H1 (cell line): ENCODE data around the gene HOXB9. TPM values are rescaled to one million over a fixed set of nuclear protein-coding genes. Genes with fewer than 3 reads are reported as not detected.

ENCODE experiments used
- BCL11A ChIP-seq, 2 experiments: IDR thresholded peaks; one replicate each; pipeline ENCODE4 v1.6.1; 2011; ENCODE audit warnings: low read depth in 2 of 2, low read length in 2 of 2, mild to moderate bottlenecking in 2 of 2
- EZH2 ChIP-seq: fragments of 200-600 bp; sonication (generic); IDR thresholded peaks from 2 replicates; pipeline ENCODE4 v1.7.1; 2012; ENCODE audit warnings: low read depth, mild to moderate bottlenecking, moderate library complexity, low read length, inconsistent platforms; ENCODE audit not compliant: severe bottlenecking
- GABPA ChIP-seq: IDR thresholded peaks from 2 replicates; pipeline ENCODE4 v1.6.1; 2011; ENCODE audit warnings: mild to moderate bottlenecking, low read length, moderate library complexity, borderline replicate concordance; ENCODE audit not compliant: insufficient read depth
- JUND ChIP-seq: IDR thresholded peaks from 2 replicates; pipeline ENCODE4 v1.6.1; 2011; ENCODE audit warnings: mild to moderate bottlenecking, improper control_type of control experiment, low read length
- PHF8 ChIP-seq: fragments of 200-600 bp; sonication (generic); conservative IDR thresholded peaks from 2 replicates; pipeline ENCODE4 v1.7.1; 2012; ENCODE audit warnings: low read depth, mild to moderate bottlenecking, inconsistent platforms, low read length, moderate library complexity
- RBBP5 ChIP-seq: IDR thresholded peaks from 2 replicates; pipeline ENCODE4 v1.7.1; 2012; ENCODE audit warnings: low read depth, mild to moderate bottlenecking, inconsistent platforms, low read length, moderate library complexity, borderline replicate concordance
- RNF2 ChIP-seq: fragments of 200-900, 300-1000 bp; sonication (generic); IDR thresholded peaks from 2 replicates; pipeline ENCODE4 v1.7.1; 2016; ENCODE audit warnings: borderline replicate concordance, low read depth, mild to moderate bottlenecking, antibody characterized with exemption, low read length; ENCODE audit not compliant: poor library complexity, severe bottlenecking; ENCODE audit errors: missing control alignments
- SUZ12 ChIP-seq: fragments of 200-600 bp; sonication (generic); IDR thresholded peaks from 2 replicates; pipeline ENCODE4 v1.6.1; 2012; ENCODE audit warnings: mild to moderate bottlenecking, inconsistent platforms, low read length, moderate library complexity, mixed read lengths
- TEAD4 ChIP-seq: IDR thresholded peaks from 2 replicates; pipeline ENCODE4 v1.6.1; 2012; ENCODE audit warnings: low read depth, low read length, inconsistent platforms, mixed read lengths
- YY1 ChIP-seq: IDR thresholded peaks from 2 replicates; pipeline ENCODE4 v1.6.1; 2011; ENCODE audit warnings: low read depth, mild to moderate bottlenecking, low read length
- polyA plus RNA-seq, 7 experiments: library from polyadenylated mRNA; depleted of rRNA in 3 of 7; stranded (reverse) in 5 of 7; unstranded in 2 of 7; fragments of >200 nt in 5 of 7; fragments of 200-250 nt in 2 of 7; gene quantifications; 1 replicate in 5 of 7; 2 replicates in 1 of 7; 4 replicates in 1 of 7; pipeline versions ENCODE4 v1.2.1 to v1.2.3, GENCODE V29; 2011 to 2013; ENCODE audit warnings: missing spikeins in 2 of 7, mixed read lengths in 2 of 7
- total RNA-seq: library from RNA; stranded (reverse); fragmentation: NEBNext Ultra II Directional; extraction: Animal tissue kit (Norgen Biotek cat#: 25700); gene quantifications from 2 replicates; pipeline ENCODE4 v1.2.1, GENCODE V29; 2021
- TF ChIP-seq, protein P1 (sequence below): IDR thresholded peaks from 2 replicates; pipeline ENCODE4 v1.6.1; 2012; ENCODE audit warnings: inconsistent platforms

Gene HOXB9
- total and polyA plus RNA-seq, 2 of the 8 experiments (the other 6 are each of a cell fraction or from before 2014, with no cell fraction given): not detected

- no peak for TF ChIP-seq PHF8
- peak; percentile 100 for TF ChIP-seq RNF2
- TF ChIP-seq JUND: no peak
- TF ChIP-seq RBBP5: no peak
- no peak for TF ChIP-seq TEAD4
- TF ChIP-seq, protein P1, sequence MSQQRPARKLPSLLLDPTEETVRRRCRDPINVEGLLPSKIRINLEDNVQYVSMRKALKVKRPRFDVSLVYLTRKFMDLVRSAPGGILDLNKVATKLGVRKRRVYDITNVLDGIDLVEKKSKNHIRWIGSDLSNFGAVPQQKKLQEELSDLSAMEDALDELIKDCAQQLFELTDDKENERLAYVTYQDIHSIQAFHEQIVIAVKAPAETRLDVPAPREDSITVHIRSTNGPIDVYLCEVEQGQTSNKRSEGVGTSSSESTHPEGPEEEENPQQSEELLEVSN: no peak
- TF ChIP-seq BCL11A (IDR thresholded peaks at IDR 0.05; ENCODE audit: low read depth in 2 of 2, low read length in 2 of 2): no peak
- peak; percentile 100 for TF ChIP-seq SUZ12
- no peak for TF ChIP-seq YY1
- TF ChIP-seq GABPA: no peak
- peak; percentile 100 for TF ChIP-seq EZH2
Measured at GRCh38 chr17:48619826-48620449, 6.2 kb downstream of the HOXB9 start (continued).
